Measurements from ENCODE around the gene EVPL.

GRCh38 chr17:76053246-76054111, 26.4 kb upstream of the EVPL start:
- TF ChIP-seq, protein P1, sequence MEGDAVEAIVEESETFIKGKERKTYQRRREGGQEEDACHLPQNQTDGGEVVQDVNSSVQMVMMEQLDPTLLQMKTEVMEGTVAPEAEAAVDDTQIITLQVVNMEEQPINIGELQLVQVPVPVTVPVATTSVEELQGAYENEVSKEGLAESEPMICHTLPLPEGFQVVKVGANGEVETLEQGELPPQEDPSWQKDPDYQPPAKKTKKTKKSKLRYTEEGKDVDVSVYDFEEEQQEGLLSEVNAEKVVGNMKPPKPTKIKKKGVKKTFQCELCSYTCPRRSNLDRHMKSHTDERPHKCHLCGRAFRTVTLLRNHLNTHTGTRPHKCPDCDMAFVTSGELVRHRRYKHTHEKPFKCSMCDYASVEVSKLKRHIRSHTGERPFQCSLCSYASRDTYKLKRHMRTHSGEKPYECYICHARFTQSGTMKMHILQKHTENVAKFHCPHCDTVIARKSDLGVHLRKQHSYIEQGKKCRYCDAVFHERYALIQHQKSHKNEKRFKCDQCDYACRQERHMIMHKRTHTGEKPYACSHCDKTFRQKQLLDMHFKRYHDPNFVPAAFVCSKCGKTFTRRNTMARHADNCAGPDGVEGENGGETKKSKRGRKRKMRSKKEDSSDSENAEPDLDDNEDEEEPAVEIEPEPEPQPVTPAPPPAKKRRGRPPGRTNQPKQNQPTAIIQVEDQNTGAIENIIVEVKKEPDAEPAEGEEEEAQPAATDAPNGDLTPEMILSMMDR (conservative IDR thresholded peaks at IDR 0.05; ENCODE audit: low read length), result no peak
- no peak for TF ChIP-seq EZH2phosphoT487 (IDR thresholded peaks at IDR 0.05; ENCODE audit: borderline replicate concordance, low read depth, low read length)

Measured in OCI-LY7 (cell line).